ENCODE results near the gene DTX4.
A peak's percentile ranks its signal among the peaks of the same experiment; 100 is the strongest.

Gene DTX4

DNA sequence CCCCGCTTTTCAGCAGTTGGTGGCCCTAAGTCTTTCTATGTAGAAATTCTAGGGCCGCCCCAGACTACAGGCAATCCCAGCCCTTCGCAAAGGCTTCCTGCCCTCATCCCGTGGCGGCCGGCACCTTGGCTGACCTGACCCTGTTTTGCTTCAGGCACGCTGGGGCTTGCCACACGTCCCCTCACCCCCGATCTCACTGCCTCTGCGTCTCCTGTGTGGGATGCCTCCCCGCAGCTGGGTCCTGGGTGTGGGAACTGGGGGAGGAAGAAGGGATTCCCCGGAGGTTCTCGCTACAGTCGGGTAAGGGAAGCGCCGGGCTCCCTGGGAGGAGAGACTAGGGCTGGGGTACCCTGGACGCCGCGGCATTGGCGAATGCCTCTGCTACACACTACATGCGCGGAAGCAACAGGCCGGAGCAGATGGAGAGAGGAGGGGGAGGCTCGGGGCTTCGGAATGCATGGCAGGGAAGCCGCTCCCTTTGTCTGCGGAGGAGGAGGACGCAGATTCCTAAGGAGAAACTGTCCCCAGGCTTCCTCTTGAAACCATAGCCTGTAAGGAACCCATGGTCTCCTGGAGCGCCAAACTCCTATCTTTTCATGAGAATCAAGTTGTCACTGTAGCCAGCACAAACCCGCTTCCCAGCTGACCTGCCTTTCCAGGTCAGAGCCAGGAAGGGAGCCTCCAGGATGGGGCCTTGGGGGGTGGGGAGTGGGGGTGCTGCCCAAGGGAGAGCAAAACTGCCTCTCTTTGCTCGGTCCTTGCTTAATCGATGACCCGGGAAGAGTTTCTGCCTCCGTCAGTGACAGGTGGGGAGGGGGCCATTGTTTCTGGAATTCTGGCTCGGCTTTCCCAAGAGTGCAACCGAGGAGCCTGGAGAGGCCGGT, 1.4 kb downstream of the DTX4 start:
- DNase-seq: peak; percentile 78 to 92 (median 88)

DNA sequence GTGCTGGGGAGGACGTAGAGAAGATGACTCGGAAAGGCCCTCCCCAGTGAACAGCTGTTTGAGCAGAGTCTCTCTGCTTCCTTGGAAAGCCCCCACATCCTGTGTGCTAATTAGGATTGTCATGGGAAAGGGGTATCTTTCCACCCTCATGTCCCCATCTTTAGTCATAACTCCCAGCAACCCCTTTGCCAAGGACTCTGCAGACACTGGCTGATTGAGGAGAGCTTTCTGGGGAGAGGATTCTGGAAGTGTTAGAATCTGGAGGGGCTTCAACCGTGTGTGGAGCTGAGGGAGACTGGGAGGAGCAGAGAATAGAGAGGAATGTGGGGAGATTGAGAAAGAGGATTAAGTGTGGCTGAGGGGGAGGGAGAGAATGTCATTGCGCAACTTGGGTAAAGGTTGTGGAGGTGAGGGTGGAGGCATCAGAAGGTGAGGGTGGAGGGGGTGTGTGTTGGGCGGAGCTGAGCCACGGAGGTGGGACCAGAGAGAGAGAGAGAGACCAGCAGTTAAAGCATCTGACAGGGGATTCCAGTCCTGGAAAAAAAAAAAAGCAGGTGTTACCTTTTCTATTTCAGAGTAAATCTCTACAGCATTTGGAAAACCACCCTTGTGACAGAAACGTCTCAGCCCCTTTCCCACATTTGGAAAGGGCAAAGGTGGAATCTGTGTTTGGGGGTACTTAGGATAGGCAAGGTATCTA, 2.2 kb downstream of the DTX4 start:
- DNase-seq: peak; percentile 87 to 91 (median 90)

DNA sequence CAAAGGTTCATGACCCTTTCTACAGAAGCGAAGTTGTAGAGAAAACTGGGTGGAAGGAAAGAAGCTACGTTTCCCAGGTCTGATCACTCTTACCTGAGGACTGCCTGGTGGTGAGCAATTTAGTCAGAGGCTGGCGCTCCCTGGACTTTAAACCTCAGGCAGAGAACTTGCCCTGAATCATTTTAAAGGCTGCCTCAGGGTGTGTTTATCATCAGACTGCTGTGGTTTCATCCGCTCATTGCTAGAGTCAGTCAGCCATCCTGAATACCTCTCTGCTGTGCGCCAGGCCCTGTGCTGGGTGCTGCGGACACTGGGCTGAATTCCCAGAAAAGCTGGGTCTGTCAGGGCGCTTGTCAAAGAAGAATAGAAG, 2.7 kb downstream of the DTX4 start:
- DNase-seq: no peak

DNA sequence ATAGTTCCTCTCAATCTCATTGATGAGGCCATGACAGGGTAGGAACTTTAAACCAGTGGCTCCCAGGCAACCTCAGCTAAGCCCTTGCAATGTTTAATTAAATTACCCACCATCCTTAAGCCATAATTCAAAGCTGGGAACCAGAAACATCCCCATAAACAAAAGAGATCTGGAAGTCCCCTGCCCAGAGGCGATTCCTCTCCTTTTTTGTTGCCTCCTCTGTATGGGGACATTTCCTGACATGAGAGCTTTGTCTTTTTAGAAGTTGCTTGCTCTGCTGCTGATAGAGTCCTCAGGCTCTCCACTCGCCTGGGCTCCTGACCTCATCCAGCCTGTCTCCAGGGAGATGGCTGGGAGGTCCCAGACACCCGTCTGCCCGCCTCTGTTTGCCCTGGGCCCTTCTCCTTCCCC, 3.2 kb downstream of the DTX4 start:
- DNase-seq: peak in 2 of 3 donors; percentile 29 to 65

DNA sequence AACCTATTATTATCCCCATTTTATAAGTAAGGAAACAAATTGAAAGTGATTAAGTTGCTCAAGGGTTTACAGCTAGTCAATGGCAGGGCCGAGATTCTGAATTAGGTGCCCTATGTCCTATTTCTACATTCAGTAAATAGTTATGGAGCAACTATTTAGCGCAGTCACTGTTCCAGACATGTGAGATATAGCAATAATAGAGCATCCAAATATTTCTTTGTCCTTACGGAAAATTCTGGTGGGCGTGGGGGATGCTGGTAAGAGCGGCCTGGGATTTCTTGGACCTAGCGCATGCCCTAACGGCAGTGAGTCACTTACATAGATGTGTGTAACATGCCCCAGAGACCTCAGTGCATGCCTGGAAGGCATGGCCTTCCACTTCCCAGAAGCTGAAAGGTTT, 4.4 kb downstream of the DTX4 start:
- DNase-seq: no peak

DNA sequence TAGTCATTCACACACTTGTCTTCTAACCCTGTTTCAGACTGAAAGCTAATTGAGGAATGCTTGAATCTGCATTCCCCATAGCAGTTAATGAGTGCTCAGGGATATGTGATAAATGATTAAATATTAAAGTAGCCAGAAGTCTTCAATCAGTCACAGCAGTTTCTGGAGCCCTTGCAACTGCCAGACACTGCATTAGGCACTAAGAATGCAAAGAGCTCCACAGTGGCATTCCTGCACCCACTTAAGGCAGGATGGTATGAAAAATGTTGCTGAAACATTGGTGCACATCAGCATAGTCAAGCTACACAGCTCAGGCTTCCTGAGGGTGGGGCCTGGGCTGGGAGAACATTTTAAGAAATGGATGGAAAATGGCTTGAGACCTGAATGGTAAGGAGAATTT, 6.5 kb downstream of the DTX4 start:
- DNase-seq: no peak

DNA sequence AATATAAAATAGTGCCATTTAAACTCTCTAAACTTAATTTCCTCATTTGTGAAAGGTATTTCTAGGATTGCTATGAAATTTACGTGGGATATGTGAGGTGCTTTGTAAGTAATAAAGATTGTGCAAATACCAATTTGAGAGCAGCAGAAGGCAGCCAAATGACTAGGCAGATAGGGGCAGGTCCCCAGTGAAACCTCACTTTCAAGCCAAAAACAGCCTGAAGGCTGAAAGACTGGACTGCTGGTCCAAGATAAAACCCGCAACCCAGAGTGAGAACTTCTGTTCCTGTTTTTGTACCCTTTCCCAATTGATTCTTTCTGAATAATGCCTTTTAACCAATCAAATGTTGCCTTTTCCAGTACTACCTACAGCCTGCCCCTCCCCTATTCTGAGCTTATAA, 7.2 kb downstream of the DTX4 start:
- DNase-seq: no peak

DNA sequence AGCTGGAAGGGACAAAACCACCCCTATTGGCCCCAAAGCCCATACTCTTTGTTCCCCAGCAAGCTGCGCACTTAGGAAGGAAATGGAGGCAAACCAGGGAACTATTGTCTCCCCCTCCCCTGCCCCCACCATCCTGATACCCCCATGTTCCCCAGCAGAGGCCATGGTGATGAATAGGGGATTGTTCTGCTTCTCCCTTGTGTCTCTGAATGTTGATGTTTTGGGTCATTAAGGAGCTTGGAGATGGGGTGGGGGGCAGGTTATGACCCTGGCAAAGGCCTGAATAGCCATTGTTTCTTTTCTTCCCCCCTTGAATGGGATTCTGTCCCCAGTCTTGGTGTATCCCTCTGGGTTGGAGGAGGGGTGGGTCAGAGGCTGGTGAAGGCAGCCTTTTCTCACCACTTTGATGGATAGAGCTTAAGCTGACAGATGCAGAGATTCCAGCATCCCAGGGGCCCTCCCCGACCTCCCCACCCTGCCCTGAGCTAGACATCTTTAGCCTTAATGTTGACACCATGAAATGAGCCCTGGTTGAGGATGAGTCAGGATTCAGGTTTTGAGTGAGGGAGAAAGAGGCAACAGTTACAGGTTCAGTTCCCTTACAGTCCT, 8.3 kb downstream of the DTX4 start:
- DNase-seq: no peak

DNA sequence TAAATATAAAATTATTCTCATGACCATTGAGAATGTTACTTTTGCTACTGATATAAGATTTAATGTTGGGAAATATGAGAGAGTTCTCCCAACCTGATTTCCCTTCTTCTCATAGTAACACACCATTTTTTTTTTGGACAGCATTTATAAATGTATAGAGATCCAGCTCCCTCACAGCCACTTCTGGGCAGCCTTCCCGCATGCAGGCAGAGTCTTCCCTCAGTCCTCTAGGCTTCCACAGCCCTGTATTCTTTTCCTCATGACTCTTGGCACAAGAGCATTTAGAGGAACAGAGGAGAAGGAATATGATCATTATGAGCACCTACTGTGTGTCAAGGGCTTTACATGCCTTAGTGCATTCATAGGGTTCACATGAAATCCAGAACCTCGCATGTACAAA, 9.0 kb downstream of the DTX4 start:
- DNase-seq: no peak

DNA sequence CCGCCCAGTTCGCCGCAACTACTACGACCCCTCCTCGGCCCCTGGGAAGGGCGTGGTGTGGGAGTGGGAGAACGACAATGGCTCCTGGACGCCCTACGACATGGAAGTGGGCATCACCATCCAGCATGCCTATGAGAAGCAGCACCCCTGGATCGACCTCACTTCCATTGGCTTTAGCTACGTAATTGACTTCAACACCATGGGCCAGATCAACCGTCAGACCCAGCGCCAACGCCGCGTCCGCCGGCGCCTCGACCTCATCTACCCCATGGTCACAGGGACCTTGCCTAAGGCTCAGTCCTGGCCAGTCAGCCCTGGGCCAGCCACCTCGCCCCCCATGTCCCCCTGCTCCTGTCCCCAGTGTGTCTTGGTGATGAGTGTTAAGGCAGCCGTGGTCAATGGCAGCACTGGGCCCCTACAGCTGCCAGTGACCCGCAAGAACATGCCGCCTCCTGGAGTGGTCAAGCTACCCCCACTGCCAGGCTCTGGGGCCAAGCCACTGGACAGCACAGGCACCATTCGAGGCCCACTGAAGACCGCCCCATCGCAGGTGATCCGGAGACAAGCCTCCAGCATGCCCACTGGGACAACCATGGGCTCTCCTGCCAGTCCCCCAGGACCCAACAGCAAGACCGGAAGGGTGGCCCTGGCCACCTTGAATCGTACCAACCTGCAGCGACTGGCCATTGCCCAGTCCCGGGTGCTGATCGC, 10.0 kb downstream of the DTX4 start:
- no peak for DNase-seq

DNA sequence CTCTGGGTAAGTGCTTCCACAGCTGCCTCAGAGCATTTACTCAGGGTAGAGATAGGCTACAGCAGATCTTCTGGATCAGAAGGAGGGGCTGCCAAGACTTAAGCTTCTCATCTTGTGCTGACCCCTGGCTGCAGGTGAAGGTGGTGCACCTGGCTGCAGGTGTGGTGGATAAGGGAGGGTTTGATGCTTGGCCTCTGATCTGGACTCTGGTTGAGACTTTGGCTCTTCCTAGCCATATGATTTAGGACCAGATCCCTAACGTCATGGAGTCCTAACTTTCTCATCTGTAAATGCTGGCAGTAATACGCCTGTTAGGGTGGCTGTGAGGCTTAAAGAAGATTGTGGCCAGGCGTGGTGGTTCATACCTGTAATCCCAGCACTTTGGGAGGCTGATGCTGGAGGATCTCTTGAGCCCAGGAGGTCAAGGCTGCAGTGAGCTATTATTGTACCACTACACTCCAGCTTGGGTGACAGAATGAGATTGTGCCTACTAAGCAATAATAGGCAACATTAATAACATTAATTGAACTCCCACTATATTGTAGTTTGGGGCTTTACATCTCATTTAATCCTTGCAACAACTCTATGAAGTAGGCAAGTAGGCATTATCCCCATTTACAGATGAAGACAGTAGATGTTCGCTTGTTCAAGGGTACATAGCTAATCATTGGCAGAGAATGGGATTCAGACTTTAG, 10.7 kb downstream of the DTX4 start:
- DNase-seq: no peak

DNA sequence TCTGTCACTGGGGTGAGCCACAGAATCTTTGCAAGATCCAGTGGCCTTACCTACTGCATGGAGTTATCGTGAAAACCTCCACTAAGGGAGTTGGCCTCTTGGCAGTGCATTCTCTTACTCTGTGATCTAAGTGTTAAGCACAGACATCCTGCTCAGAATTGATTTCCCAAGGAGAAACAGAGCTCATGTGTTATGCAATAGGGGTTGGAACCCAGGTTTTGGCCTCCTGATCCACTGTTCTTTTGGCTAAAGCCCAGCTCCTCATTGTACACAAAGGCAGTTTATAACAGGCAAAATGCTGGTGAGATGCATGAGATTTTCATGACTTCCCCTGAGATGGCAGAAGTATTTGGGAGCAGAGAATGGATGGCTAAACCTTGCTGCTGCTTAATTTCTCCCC, 11.8 kb downstream of the DTX4 start:
- no peak for DNase-seq

DNA sequence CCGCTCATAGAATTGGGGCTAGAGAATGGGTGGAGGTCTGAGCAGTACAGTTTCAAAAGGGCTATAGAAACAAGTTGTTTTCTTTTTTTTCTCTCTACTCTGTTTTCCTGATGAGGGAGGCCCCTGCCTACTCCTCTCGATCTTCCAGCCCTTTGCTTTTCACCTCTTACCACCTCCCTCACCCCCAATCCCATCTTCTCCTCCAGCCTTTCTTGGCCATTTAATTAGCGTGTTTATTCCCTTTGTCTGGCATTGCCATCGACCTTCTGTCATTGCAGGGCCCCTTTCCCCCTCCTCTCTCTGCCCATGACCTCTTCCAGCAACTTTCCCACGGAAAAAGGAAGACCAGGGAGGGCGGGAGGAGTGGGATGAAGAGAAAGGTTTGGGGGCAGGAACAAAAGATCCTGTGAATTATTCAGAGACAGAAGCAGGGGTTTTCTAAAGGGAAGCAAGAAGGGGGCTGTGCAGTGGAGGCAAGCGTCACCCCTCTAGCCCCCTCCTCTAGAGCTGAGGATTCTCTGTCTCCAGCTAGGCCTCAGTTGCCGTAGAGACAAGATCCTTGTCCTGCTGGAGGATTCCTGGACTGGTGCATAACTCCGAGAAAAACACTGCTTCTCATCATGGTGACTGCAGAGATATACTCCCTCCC, 12.9 kb downstream of the DTX4 start:
- no peak for DNase-seq

DNA sequence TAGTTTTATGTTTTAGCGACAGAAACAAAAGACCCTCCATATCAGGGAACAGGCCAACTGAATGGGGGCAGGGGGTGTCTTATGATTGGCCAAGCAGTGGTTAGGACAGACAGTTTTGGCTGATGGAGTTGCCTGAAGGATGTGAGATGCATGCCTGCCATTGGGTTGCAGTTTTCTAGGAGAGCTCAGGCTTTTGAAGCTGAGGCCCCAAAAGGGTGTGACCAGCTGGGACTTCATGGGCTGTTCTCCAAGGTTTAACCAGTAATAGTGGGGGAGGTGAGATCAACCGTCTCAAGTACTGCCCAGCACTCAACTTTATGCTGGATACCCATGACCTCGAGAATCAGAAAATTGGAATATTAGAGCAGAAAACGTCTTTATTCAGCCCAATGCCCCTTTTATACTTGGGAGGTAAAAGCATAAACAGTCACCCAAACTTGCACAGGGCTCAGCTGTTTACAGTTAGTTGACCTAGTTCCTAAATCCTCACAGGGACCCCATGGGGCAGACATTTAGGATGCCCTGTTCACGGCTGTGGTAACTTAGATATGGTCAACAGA, 13.5 kb downstream of the DTX4 start:
- DNase-seq: no peak

DNA sequence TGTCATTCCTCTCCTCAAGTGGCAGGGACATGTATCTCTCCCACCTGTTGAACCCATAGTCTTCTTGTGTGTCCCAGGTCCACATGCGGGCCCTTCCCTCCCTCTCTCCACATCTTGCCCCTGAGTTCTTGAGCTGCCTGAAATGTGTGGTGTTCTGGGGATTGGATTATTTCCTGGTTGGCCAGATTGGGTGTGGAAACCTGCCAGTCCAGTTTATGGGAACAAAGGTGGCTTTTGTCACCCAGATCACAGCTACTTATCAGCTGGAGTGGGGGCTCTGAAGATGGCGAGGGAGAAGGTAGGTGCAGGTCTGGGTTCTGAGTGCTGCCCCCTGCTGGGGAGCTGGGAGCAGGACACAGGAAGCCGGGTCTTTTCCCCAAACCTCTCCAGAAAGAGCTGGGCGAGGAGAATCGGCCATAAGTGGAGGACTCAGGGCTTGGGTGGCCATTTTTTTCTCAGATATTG, 14.2 kb downstream of the DTX4 start:
- peak in 1 of 3 donors; percentile 60 for DNase-seq

DNA sequence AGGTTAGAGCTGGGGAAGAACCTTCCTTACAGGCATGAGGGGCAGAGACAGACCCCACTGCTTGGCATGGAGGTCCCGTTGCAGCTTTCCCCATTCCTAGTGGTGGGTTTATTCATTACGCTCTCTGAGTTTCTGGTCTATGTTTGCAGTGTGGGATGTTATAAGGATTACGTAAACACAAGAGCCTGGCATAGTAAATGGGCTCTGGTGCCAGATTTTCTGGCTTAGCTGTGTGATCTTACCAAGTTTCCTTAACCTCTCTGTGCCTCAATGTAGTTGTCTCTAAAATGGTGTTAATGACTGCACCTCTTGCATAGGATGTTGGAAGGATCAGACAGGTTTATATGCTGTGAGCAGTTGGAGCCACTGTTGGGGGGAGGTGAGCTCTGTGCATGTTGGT, 15.1 kb downstream of the DTX4 start:
- DNase-seq: no peak

DNA sequence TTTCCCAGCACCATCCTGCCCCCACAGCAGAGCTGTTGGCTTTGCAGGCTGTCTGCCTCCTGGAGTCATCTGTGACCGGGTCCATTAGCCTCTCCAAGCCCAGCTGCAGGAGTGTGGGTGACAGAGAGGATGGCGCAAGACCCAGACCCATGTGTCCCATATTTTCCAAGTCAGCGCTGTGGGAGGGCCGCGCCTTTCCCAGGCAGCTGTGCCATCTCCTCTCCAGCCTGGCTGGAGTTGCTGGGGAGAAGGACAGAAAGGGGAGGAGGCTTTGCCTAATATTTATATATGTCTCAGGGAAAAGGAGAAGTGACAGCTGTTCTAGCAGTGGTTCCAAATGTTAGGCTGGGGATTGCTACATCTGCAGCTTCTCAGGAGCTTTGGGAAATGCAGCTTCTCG, 15.7 kb downstream of the DTX4 start:
- peak in 2 of 3 donors; percentile 55 to 67 for DNase-seq

DNA sequence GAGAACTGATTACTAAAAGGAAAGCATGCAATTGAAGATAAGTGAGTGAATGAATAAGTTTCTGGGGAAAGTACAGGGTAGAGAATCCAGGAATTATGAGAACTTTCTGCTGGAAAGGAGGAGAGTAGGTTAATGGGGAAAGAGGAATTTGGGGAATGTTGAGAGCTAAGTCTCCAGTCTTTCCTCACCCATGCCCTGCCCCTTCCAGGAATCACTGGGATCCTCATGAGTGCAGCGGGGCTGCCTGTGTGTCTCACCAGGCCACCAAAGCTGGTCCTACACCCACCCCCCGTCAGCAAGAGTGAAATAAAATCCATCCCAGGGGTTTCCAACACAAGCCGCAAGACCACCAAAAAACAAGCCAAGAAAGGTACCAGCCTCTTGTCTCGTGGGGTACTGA, 17.0 kb downstream of the DTX4 start:
- no peak for DNase-seq

DNA sequence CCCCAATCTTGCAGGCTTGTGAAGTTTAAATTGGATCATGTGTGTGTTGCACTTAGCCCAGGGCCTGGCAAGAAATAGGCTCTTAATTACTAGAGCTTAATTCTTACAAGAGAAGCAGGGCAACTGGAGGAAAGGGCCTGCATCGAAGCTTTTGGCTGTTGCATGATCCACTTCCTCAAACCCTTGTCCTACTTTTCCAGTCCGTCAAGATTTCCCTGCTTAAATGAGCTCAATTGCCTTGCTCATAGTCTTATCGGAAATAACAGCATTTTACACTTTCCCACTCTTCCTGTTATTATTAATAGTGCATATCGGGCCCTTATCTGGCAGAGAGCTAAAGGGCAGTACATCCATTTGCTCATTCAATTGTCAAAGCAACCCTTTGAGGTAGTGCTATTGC, 18.1 kb downstream of the DTX4 start:
- peak in 2 of 3 donors; percentile 62 to 69 for DNase-seq

DNA sequence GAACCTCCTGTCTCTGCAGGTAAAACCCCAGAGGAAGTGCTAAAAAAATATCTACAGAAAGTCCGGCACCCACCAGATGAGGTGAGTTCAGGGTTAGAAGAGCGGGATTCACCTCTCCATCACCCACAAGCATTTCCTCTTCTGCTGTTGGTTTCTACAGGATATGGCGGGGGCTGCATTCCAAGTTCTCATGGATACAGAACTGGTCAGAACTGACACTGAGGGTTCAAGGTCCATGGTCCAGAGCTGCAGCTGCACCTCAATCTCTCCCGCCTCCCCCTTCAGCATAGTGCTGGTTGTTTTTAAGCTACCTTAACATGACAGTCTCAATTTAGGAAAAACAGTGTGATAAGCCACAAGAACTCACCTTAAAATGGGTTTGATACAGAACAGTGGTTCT, 19.2 kb downstream of the DTX4 start:
- no peak for DNase-seq

DNA sequence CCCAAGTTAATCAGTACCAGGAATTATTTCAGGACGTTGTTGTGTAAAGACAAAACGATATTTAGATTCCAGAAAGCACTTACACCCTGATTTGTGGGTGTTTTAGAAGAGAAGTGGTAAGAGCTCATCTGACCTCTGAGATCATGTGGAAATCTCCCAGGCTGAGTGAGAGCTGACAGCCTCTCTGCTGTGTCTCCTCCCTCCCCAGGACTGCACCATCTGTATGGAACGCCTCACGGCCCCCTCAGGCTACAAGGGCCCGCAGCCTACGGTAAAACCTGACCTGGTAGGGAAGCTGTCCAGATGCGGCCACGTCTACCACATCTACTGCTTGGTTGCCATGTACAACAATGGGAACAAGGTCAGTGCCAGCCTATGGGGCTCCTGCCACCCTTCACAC, 20.0 kb downstream of the DTX4 start:
- DNase-seq: peak; percentile 63 to 78 (median 75)

All from suppressor macrophage treated with lipopolysaccharide for 1 hour (primary cell).